ENCODE measurements around the gene CCDC3.

DNA sequence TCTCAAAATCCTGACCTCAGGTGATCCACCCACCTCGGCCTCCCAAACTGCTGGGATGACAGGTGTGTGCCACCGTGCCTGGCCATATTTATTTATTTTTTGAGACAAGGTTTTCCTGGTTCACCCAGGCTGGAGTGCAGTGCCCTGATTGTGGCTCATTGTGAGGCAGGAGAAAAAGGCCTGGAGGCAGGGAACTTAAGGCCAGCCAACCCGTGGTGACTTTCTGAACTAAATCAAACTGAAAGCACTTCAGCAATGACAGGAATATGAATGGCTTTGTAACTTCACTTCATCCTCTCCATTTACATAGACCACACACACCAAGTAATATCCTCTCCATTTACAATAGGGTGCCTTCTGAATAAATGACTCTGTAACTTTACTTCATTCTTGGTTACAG, 124.4 kb downstream of the CCDC3 start:
- TF ChIP-seq, protein P1, sequence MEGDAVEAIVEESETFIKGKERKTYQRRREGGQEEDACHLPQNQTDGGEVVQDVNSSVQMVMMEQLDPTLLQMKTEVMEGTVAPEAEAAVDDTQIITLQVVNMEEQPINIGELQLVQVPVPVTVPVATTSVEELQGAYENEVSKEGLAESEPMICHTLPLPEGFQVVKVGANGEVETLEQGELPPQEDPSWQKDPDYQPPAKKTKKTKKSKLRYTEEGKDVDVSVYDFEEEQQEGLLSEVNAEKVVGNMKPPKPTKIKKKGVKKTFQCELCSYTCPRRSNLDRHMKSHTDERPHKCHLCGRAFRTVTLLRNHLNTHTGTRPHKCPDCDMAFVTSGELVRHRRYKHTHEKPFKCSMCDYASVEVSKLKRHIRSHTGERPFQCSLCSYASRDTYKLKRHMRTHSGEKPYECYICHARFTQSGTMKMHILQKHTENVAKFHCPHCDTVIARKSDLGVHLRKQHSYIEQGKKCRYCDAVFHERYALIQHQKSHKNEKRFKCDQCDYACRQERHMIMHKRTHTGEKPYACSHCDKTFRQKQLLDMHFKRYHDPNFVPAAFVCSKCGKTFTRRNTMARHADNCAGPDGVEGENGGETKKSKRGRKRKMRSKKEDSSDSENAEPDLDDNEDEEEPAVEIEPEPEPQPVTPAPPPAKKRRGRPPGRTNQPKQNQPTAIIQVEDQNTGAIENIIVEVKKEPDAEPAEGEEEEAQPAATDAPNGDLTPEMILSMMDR (IDR thresholded peaks at IDR 0.05): no peak
- no peak for TF ChIP-seq POLR2A (IDR thresholded peaks at IDR 0.05)

Data from right lobe of liver (tissue), 4 donors.